SK-N-SH treated with all-trans-retinoic acid at 6 μM for 48 hours (cell line): ENCODE results near the gene ZNF765.
"Not testable (repeated sequence)": the region's sequence is repeated elsewhere in the genome, so short reads cannot be mapped to it uniquely, and the experiment has no call there.

Experiments used
- ATAC-seq: fragments of 200-7000 bp; cut with Tn5 transposase; 3 replicates; pipeline ENCODE4 v1.9.1; 2020; ENCODE audit warnings: mild to moderate bottlenecking, moderate library complexity
- ARNTL ChIP-seq: fragments of 450-650 bp; formaldehyde crosslinking; IDR thresholded peaks from 2 replicates; pipeline ENCODE4 v1.5.0; 2020; ENCODE audit warnings: low read depth, mild to moderate bottlenecking, moderate library complexity, borderline replicate concordance
- BACH2 ChIP-seq: fragments of 250-450 bp; sonication (Bioruptor Pico); IDR thresholded peaks from 2 replicates; pipeline ENCODE4 v1.9.0; 2021; ENCODE audit warnings: mild to moderate bottlenecking, borderline replicate concordance
- CSDC2 ChIP-seq: fragments of 250-450 bp; sonication (Bioruptor Pico); IDR thresholded peaks from 2 replicates; pipeline ENCODE4 v1.5.0; 2020; ENCODE audit warnings: mild to moderate bottlenecking, moderate library complexity
- ESRRG ChIP-seq: fragments of 250-450 bp; sonication (Bioruptor Pico); IDR thresholded peaks from 2 replicates; pipeline ENCODE4 v1.6.1; 2021; ENCODE audit warnings: mild to moderate bottlenecking
- ISL1 ChIP-seq: fragments of 250-450 bp; sonication (Bioruptor Pico); IDR thresholded peaks from 2 replicates; pipeline ENCODE4 v2.1.2; 2022; ENCODE audit warnings: mild to moderate bottlenecking, moderate library complexity
- OSR1 ChIP-seq: fragments of 250-450 bp; sonication (Bioruptor Pico); IDR thresholded peaks from 2 replicates; pipeline ENCODE4 v1.8.0; 2022; ENCODE audit warnings: moderate library complexity, mild to moderate bottlenecking, inconsistent platforms
- RARB ChIP-seq: fragments of 250-450 bp; sonication (Bioruptor Pico); IDR thresholded peaks from 2 replicates; pipeline ENCODE4 v1.8.0; 2021; ENCODE audit warnings: mild to moderate bottlenecking, moderate library complexity
- SNAI2 ChIP-seq: fragments of 250-450 bp; sonication (Bioruptor Pico); IDR thresholded peaks from 2 replicates; pipeline ENCODE4 v1.5.0; 2020; ENCODE audit warnings: mild to moderate bottlenecking, moderate library complexity
- TCF4 ChIP-seq: fragments of 250-450 bp; sonication (Bioruptor Pico); IDR thresholded peaks from 2 replicates; pipeline ENCODE4 v1.8.0; 2021; ENCODE audit warnings: mild to moderate bottlenecking, moderate library complexity, borderline replicate concordance
- TOX ChIP-seq: fragments of 250-450 bp; sonication (Bioruptor Pico); IDR thresholded peaks from 2 replicates; pipeline ENCODE4 v1.8.0; 2021; ENCODE audit warnings: mild to moderate bottlenecking, moderate library complexity, borderline replicate concordance
- ZC3H10 ChIP-seq: fragments of 250-450 bp; sonication (Bioruptor Pico); IDR thresholded peaks from 2 replicates; pipeline ENCODE4 v1.5.1; 2021; ENCODE audit warnings: mild to moderate bottlenecking, moderate library complexity
- ZFP3 ChIP-seq: fragments of 250-450 bp; sonication (Bioruptor Pico); IDR thresholded peaks from 2 replicates; pipeline ENCODE4 v1.5.0; 2020; ENCODE audit warnings: mild to moderate bottlenecking, moderate library complexity
- ZFP30 ChIP-seq: fragments of 450-650 bp; formaldehyde crosslinking; IDR thresholded peaks from 2 replicates; pipeline ENCODE4 v1.5.0; 2022; ENCODE audit warnings: mild to moderate bottlenecking, moderate library complexity
- ZNF565 ChIP-seq: fragments of 450-650 bp; formaldehyde crosslinking; conservative IDR thresholded peaks from 2 replicates; pipeline ENCODE4 v1.5.0; 2020; ENCODE audit warnings: low read depth, mild to moderate bottlenecking, moderate library complexity
- ZNF70 ChIP-seq: fragments of 450-650 bp; formaldehyde crosslinking; IDR thresholded peaks from 2 replicates; pipeline ENCODE4 v1.5.0; 2020; ENCODE audit warnings: mild to moderate bottlenecking, moderate library complexity
- TF ChIP-seq, protein P1 (sequence below): fragments of 250-450 bp; sonication (Bioruptor Pico); IDR thresholded peaks from 2 replicates; pipeline ENCODE4 v1.5.1; 2020; ENCODE audit warnings: low read depth, mild to moderate bottlenecking, moderate library complexity
- TF ChIP-seq, protein P2 (sequence below): fragments of 250-450 bp; sonication (Bioruptor Pico); IDR thresholded peaks from 2 replicates; pipeline ENCODE4 v1.5.0; 2020; ENCODE audit warnings: mild to moderate bottlenecking, moderate library complexity
- TF ChIP-seq, protein P3 (sequence below): fragments of 250-450 bp; sonication (Bioruptor Pico); IDR thresholded peaks from 2 replicates; pipeline ENCODE4 v1.8.0; 2021; ENCODE audit warnings: low read depth, mild to moderate bottlenecking, moderate library complexity, borderline replicate concordance

ZNF765 gene

DNA sequence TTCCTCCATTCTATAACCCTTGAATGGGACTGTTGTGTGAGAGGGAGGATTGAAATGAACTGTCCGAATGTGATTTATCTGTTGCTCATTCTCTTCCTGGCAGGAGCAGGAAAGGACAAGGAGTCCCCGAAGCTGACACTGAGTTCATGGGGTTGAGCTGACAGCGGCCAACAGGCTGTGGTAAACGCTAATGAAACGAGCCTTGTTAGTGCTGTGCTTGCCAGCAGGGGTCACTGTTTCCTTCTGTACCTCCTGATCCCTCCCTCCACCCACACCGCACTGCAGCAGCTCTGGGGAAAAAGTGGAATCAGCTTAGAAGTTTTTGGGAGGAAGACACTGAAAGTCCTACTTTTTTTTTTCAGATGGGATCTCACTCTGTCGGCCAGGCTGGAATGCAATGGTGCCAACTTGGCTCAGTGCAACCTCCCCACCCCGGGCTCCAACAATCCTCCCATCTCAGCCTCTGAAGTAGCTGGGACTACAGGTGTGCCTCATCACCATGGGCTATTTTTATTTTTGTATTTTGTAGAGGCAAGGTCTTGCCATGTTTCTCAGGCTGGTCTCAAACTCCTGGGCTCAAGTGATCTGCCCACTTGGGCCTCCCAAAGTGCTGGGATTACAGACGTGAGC lies 30.1 kb downstream of the ZNF765 start:
- TF ChIP-seq ZFP3 (CRISPR knock-in tag) (no peak), OSR1 (CRISPR knock-in tag) (no peak), RARB (CRISPR knock-in tag) (no peak), ESRRG (CRISPR knock-in tag) (no peak), TOX (CRISPR knock-in tag) (no peak), ZNF565 (CRISPR knock-in tag) (no peak), TCF4 (CRISPR knock-in tag) (no peak)
- TF ChIP-seq, protein P1, sequence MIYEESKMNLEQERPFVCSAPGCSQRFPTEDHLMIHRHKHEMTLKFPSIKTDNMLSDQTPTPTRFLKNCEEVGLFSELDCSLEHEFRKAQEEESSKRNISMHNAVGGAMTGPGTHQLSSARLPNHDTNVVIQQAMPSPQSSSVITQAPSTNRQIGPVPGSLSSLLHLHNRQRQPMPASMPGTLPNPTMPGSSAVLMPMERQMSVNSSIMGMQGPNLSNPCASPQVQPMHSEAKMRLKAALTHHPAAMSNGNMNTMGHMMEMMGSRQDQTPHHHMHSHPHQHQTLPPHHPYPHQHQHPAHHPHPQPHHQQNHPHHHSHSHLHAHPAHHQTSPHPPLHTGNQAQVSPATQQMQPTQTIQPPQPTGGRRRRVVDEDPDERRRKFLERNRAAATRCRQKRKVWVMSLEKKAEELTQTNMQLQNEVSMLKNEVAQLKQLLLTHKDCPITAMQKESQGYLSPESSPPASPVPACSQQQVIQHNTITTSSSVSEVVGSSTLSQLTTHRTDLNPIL (CRISPR knock-in tag) = no peak
- ATAC-seq = peak; percentile 85

DNA sequence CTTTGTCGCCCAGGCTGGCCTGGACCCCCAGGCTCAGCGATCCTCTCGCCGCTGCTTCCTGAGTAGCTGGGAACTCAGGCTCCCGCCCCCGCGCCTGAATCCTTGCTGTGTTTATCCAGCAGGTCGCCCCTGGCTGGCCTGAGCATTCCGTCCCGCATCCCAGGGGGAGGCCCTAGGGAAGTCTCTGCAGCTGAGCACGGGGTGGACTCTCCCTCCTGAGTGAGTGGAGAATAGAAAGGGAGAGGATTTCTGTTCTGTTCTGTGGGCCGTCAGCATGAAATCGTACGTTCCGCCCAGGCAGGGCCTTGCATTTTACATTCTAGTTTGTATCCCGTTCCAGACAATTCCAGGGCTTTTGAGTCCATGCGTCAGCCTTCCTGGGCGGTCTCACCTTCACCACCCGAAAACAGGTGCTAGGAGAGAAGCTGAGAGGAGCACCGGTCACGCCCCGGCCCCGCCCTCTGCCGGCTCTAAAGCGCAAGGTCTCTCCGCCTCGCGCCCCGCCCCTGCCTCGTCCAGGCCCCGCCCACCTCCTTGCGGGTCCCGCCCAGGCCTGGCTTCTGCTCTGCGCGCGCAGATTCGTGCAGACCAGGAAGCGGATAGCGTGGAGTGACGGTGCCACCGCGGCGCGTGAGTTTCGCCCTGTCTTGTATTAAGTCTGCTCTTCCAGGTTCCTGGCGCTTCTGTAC lies 36.6 kb downstream of the ZNF765 start, which contains the start of gene ZNF761:
Gene ZNF761, plus strand, starts transcription at position 586 of the 689 bp plus-strand sequence. CDS start 15,285 bp downstream, outside the sequence.
- TF ChIP-seq OSR1 (CRISPR knock-in tag) (no peak), ARNTL (CRISPR knock-in tag) (no peak), ZNF565 (CRISPR knock-in tag) (no peak), BACH2 (CRISPR knock-in tag) (no peak), ZNF70 (no peak), ISL1 (CRISPR knock-in tag) (no peak), SNAI2 (CRISPR knock-in tag) (no peak), ZC3H10 (CRISPR knock-in tag) (no peak), ZFP30 (CRISPR knock-in tag) (no peak)
- peak; percentile 100 for ATAC-seq

DNA sequence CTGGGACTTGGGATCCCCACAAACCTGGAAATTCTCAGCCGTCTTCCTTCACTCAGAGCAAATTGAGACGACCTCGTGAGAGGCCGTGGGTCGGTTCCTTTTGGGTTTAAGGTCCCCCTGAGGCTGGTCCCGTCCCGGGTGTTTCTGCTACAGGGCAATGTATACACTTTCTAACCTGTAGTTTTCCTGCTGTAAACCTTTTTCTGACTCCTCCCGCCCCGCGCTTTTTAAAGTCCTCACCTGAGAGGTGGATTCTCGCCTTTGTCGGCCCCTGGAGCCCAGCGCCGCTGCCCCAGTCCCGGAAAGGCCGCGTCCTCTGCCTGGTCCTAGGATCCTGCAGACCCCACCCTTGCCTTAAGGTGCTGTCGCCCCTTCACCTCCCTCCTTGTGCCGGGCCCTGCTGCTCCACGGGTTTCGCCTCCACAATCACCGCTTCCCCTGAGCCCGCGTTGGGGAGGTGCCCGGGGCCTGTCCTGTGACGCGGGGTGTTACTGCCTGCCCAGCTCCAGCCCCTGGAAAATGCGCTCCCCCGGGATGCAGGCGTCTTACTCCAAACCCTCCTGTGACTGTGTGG lies 37.2 kb downstream of the ZNF765 start:
- TF ChIP-seq TCF4 (CRISPR knock-in tag) (no peak), TOX (CRISPR knock-in tag) (no peak), ZC3H10 (CRISPR knock-in tag) (no peak), ARNTL (CRISPR knock-in tag) (no peak)
- TF ChIP-seq, protein P1 (CRISPR knock-in tag) = no peak
- TF ChIP-seq, protein P2, sequence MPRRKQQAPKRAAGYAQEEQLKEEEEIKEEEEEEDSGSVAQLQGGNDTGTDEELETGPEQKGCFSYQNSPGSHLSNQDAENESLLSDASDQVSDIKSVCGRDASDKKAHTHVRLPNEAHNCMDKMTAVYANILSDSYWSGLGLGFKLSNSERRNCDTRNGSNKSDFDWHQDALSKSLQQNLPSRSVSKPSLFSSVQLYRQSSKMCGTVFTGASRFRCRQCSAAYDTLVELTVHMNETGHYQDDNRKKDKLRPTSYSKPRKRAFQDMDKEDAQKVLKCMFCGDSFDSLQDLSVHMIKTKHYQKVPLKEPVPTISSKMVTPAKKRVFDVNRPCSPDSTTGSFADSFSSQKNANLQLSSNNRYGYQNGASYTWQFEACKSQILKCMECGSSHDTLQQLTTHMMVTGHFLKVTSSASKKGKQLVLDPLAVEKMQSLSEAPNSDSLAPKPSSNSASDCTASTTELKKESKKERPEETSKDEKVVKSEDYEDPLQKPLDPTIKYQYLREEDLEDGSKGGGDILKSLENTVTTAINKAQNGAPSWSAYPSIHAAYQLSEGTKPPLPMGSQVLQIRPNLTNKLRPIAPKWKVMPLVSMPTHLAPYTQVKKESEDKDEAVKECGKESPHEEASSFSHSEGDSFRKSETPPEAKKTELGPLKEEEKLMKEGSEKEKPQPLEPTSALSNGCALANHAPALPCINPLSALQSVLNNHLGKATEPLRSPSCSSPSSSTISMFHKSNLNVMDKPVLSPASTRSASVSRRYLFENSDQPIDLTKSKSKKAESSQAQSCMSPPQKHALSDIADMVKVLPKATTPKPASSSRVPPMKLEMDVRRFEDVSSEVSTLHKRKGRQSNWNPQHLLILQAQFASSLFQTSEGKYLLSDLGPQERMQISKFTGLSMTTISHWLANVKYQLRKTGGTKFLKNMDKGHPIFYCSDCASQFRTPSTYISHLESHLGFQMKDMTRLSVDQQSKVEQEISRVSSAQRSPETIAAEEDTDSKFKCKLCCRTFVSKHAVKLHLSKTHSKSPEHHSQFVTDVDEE (CRISPR knock-in tag) = no peak
- ATAC-seq = peak; percentile 63

DNA sequence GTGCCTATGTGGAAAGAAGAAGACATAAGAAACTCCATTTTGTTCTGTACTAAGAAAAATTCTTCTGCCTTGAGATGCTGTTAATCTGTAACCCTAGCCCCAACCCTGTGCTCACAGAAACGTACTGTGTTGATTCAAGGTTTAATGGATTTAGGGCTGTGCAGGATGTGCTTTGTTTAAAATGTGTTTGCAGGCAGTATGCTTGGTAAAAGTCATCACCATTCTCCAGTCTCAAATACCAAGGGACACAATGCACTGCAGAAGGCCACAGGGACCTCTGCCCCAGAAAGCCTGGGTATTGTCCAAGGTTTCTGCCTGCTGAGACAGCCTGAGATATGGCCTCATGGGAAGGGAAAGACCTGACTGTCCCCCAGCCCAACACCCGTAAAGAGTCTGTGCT lies 48.9 kb downstream of the ZNF765 start:
- not testable (repeated sequence) for ATAC-seq

DNA sequence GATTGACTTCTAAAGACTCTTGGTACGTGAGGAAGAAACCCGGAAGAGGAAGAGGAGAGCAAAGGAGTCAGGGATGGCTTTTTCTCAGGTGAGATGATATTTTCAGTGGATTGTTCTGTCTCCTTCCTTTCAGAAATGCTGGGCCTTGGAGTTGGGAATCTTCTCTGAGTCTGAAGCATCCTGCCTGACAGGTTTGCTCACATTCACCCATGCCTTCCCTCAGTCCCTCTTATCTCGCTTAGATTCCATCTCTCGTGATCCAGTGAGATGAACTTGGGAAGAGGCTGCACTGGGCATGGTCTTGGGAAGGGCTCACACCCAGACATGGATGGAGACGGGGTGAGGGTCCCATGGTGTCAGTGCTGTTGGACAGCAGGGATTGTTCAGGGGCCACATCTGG lies 52.2 kb downstream of the ZNF765 start:
- ATAC-seq = not testable (repeated sequence)

DNA sequence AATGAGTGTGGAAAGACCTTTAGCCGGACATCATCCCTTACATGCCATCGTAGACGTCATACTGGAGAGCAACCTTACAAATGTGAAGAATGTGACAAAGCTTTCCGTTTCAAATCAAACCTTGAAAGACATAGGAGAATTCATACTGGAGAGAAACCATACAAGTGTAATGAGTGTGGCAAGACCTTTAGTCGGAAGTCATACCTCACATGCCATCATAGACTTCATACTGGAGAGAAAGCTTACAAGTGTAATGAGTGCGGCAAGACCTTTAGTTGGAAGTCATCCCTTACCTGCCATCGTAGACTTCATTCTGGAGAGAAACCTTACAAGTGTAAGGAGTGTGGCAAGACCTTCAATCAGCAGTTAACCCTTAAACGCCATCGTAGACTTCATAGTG lies 60.9 kb downstream of the ZNF765 start:
- no peak for ATAC-seq
- TF ChIP-seq, protein P2 (CRISPR knock-in tag) = no peak
- TF ChIP-seq, protein P3, sequence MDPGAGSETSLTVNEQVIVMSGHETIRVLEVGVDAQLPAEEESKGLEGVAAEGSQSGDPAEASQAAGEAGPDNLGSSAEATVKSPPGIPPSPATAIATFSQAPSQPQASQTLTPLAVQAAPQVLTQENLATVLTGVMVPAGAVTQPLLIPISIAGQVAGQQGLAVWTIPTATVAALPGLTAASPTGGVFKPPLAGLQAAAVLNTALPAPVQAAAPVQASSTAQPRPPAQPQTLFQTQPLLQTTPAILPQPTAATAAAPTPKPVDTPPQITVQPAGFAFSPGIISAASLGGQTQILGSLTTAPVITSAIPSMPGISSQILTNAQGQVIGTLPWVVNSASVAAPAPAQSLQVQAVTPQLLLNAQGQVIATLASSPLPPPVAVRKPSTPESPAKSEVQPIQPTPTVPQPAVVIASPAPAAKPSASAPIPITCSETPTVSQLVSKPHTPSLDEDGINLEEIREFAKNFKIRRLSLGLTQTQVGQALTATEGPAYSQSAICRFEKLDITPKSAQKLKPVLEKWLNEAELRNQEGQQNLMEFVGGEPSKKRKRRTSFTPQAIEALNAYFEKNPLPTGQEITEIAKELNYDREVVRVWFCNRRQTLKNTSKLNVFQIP (CRISPR knock-in tag) = no peak
- TF ChIP-seq TCF4 (CRISPR knock-in tag) = no peak
- no peak for TF ChIP-seq ISL1 (CRISPR knock-in tag)
- no peak for TF ChIP-seq ZFP3 (CRISPR knock-in tag)
- TF ChIP-seq CSDC2 = no peak
